ENCODE measurements around the gene MR1.
"Not testable (repeated sequence)": the region's sequence is repeated elsewhere in the genome, so short reads cannot be mapped to it uniquely, and the experiment has no call there.

Gene MR1

DNA sequence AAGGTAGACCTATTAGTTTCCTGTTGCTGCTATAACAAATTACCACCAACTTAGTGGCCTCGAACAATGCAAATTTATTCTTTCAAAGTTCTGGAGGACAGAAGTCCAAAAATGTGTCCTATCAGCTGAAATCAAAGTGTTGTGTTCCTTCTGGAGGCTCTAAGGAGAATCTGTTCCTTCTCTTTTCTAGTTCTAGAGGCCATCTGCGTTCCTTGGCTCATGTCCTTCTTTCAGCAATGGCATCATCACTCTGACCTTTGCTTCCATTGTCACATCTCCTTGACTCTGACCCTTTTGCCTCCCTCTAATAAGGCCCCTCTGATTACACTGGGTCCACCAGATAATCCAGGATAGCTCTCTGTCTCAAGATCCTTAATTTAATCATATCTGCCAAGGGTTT lies 1.2 kb upstream of the MR1 start:
- DNase-seq: no peak

DNA sequence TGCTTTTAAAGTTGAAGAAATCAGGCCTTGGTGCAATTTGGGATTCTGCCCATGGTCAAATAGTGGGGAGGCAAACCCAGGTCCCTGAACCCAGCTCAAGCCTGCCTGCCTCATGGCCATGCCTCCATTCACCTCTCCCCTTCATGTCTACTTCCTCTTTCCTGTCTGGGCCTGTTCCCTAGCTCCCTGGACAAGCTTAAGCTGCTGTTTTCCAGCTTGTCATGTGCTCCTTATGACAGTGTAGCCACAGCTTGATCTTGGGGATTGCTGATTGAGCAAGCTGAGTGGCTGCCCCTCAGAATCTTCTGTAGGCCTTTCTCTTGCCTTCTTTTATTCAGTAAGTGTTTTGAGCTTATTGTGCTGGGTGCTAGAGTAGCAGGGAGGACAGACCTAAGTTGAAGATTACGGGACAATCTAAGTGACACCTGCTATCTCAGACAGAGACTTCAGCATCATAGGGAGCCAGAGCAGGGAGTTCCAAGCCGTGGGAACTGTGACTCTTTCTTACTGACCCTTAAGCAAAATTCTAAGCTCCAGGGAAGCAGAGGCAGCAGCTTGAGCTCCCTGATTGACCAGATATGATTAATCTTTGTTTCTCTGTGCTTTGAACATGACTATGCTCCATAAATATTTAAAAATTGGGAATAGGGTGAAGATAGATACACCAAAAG lies 520 bp upstream of the MR1 start:
- no peak for DNase-seq

DNA sequence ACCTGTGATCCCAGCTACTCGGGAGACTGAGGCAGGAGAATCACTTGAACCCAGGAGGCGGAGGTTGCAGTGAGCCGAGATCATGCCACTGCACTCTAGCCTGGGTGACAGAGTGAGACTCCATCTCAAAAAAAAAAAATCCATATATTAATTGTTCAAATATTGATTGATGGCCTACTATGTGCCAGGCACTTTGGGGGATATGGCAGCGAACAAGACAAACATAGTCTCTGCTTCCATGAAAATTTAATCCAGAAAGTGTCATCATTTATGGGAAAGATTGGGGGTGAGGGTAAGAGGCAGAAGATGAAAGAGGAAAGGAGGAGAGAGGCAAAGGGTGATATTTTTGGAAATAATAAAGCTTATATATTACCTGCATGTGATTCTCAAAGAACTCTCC lies 1.4 kb downstream of the MR1 start:
- DNase-seq: not testable (repeated sequence)

DNA sequence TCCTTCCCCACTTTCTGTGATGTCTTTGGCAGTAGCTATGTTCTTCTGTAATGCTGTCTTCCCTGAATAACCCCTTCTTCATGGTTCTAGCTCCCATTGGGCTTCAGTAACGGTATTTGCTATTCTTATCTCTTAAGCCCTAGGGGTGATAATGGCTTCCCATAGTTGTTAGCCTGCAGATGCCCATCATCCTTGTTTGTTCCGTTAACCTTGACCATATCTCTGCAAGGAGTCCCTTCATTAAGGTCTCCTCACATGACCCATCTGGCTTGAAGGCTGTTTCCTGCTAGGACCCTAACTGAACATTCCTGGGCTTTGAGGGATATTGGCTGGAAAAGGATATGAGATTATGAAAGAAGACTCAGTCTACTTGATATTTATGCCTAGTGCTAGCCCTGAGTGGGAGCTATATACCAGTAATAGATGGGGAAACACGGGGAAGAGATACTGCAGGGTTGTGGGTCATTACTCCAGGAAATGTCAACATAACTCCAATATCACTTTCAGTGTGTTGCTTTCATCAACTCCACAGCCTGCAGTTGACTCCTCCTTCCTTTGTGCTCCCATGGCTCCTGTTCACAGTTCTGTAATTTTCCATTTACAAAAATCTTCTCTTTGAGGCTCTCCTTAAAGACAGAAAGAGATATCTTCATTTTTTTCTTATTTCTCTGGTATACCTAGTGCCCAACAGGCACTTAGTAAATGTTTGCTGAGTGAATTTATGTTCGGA lies 2.5 kb downstream of the MR1 start:
- no peak for DNase-seq

DNA sequence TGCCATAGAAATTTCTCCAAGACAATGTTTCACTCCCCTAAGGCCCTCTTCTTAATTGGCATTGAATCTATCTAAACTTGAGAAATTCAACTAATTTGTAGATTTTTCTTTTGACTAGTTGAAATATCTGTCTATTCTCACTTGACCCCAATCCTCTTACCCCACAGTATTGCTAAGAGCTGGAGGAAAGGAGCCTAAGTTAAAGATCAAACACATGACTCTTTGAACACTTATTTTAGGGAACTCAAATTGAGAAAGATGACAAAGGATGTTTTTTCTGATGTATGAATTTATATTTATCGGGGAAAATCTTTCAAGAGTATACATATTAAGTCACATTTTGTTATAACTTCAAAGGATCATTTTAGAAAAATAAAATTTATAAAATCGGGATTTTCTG lies 3.6 kb downstream of the MR1 start:
- DNase-seq: no peak

DNA sequence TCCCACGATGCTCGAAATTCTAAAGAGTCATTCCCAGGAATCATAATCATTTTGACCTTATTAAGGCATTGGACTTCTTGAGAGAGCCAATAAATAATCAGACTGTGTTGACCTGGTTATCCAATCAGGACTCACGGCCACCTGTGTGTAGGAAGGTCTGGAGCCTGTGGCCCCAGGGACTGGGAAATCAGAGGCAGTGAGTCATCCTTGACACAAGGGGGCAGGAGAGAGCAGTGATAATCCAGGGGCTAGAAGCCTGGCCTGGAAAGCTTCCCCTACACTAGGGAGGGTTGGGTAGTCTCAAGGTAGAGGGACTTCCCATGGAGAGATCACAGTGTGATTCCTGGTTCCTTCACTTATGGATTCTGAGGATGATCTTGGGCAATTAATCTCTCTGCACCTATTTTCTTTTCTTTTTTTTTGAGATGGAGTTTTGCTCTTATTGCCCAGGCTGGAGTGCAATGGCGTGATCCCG lies 4.7 kb downstream of the MR1 start:
- no peak for DNase-seq

DNA sequence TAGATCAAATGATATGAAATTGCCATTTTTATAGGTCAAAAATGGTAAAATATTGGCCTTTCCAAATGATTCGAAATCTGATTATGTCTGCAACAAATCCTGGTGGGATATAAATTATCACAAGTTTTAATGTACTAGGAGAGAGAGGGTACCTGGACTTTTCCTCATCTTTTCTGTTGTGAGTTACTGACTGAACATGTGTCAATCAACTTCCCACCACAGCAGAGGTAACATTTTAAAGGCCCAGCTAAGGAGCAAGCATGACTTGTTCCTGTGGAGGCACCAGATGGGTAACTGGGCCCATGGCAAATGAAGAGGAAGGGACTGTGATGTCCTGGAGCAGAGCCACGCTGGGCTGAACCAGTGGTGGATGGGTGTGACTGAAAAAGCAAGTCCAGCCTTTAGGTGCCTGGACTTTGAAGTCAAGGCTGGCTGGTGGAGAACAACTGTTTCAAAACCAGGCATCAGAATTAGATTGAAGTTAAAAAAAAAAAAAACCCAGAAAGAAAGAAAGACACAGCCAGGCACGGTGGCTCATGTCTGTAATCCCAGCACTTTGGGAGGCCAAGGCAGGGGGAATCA lies 6.6 kb downstream of the MR1 start:
- no peak for DNase-seq

DNA sequence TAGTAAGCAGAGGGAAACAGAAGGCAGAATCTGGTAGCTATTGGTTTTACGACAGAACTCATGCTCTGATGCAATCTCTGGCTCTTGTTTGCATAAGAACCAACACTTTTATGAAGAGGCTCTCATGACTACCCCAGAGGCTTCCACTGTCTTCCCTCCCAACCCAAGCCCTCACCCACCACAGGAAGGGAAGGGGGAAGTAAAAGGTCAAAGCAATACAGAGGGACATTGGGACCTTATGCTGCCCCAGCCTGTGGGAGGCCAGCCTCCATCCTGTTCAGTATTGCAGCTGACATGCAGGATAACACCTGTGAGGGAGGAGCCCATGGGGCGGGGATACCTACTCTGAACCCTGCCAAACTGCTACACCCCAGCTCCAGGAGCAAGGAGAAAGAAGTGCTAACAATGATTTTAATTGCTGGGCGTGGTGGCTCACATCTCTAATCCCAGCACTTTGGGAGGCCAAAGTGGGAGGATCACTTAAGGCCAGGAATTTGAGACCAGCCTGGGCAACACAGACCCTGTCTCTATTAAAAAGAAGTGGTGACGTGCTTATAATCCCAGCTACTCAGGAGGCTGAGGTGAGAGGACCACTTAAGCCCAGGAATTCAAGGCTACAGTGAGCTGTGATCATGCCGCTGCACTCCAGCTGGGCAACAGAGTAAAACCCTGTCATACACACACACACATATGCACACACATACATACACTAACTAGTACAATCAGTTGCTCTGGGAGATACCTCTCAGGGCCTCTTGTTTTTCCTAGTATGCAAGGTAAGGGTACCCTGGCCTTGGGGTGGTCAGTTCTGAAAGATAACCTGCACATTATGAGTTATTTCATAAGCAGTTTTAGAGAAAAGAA lies 9.5 kb downstream of the MR1 start:
- DNase-seq: no peak

DNA sequence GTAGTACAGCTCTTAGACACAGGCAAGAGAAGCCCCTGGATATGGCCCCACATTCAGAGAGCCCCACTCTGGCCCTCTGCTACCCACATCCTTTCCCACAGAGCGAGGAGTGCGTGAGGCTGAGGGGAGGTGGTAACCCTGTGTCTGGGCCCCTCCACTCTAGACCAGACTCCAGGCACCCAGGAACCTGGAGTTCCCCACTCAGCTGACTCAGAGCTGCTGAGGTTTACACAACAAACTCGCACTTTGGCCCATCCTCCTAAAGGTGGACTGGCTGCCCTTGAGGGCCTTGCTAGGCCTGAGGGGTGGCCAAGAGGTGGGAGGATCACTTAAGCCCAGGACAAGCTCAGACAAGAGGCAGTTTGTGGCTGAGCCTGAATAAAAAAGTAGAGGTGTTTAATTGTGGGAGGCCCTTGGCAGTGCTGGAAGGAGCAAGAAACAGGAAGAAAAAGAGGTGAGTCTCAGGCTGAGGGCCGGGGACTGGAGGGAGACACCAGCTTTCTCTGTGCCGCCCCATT lies 10.7 kb downstream of the MR1 start:
- DNase-seq: no peak

DNA sequence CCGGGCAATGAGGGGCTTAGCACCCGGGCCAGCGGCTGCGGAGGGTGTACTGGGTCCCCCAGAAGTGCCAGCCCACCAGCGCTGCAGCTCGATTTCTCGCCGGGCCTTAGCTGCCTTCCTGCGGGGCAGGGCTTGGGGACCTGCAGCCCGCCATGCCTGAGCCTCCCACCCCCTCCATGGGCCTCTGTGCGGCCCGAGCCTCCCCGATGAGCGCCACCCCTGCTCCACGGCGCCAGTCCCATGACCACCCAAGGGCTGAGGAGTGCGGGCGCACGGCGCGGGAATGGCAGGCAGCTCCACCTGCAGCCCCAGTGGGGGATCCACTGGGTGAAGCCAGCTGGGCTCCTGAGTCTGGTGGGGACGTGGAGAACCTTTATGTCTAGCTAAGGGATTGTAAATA lies 12.2 kb downstream of the MR1 start:
- not testable (repeated sequence) for DNase-seq

DNA sequence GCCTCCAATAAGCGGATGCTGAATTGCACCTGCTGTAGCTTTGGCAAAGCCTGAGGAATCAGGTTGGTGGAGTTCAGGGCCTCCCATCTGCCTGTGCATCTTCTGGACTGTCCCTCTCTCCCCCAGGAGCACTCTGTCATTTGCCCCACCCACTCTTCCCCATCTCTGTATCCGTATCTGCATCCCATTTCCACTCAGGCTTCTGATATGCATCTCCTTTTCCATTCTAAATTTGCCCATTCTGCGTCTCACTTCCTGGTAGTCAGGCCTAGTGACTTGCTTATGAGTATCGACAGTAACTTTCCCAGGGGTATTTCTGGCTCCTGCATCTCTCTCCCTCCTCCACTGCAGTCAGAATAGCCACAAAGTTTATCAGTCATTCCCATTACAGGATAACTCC lies 15.6 kb downstream of the MR1 start:
- DNase-seq: no peak

DNA sequence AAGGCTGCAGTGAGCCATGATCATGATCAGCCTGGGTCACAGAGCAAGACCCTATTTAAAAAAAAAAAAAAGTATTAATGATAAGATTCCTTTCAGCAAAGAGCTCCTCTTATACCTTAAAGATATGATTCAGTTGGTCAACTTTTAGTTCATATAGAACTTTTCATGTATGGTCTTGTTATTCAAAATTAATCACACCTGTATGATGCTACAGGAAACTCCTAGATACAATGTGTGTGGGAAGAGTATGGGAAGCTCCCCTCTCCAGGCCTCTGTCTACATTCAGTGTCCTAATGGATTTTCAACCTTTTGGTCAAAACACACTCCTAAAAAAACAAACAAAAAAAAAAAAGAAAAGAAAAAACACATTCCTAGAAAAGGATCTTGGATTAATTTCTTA lies 17.1 kb downstream of the MR1 start:
- DNase-seq: no peak

DNA sequence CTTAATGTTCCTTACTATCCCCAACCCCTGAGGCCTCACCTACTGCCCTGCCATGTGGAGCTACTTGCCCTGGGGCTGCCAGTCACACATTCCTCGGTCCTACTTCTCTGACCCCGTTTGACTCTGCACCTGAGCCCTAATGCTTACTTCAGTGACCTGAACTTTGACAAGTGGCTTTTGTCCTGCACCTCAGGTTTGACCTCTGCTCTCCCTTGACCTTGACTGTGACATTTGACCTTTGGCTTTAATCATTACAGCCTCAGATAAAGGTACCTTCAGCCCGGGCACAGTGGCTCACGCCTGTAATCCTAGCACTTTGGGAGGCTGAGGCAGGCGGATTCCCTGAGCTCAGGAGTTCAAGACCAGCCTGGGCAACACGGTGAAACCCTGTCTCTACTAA lies 22.8 kb downstream of the MR1 start:
- DNase-seq: no peak

DNA sequence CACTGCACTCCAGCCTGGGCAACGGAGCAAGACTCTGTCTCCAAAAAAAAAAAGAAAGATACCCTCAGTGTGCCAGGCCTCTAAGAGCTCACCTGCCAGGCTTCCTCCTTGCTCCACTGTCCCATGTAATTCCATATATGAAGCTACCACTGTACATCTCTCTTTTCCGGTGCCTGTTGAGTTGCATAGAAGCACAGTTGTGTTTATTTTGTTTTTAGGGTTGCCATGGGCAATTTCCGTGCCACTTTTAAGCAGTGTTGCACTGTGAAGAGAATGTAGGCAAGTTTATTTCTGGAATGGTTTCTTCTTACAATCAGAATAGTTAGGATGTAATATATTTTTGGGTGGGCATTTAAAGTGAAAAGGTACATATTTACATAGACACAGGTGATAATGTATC lies 23.3 kb downstream of the MR1 start:
- no peak for DNase-seq

DNA sequence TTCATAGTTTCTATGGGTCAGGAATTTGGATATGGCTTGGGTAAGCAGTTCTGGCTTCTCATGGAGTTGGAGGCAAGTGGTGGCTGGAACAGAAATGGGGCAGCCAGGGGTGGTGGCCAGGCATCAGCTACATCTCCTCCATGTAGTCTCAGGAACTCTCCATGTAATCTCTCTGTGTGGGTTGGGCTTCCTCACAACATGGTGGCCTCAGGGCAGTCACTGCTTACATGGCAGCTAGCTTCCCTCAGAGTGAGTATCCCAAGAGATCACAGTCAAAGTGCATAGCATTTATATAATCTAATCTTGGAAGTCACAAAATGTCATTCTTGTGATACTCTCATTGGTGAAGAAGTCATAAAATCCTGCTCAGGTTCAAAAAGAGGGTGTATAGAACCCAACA lies 25.7 kb downstream of the MR1 start:
- DNase-seq: no peak

DNA sequence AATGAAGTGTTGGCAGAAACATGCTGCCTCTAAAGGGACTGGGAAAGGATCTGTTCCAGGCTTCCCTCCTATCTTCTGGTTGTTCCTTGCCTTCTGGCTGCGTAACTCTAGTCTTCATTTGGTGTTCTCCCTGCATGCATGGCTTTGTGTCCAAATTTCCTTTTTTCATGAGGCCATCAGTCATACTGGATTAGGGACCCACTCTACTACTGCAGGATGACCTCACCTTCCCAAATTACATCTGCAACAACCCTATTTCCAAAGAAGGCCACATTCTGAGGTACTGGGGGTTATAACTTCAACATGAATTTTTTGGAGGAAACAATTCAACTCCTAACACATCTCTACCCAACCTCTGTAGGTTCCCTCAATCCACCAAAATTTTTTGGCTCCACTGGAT lies 26.3 kb downstream of the MR1 start:
- DNase-seq: no peak

DNA sequence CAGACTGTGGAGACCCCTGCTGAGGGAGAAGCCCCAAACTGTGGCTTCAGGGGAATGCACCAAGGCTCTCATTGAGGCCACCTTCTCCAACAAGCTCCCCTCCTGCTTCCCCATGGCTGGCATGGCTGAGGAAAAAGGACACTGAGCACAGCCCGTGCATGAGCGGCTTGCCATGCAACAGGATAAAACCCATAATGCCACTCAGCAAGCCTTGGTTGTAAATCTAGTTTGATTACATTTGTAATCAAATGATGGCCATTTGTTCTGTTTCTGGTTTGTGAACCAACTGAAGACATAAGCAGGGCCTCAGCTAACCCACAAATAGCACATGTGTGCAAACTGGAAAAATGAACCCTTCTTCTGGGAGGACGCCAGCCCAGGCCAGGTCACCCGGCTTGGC lies 27.2 kb downstream of the MR1 start:
- not testable (repeated sequence) for DNase-seq

DNA sequence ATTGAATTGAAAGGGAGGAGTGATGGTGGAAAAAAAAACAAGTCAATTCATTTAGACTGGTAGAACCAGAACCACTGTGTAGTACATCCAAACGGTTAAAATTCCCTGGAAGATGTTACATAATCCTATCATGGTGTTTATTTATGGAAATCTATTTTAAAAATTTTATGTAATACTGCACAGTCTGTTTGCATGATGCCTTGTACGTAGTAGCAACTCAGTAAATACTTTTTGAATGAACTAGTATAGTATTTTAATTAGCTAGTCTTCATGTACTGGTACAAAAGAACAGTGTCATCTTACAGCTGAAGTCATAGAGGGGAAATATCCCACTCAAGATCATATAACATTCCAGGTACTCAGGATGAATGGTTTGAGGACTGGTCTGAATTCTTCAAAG lies 27.7 kb downstream of the MR1 start:
- DNase-seq: no peak

DNA sequence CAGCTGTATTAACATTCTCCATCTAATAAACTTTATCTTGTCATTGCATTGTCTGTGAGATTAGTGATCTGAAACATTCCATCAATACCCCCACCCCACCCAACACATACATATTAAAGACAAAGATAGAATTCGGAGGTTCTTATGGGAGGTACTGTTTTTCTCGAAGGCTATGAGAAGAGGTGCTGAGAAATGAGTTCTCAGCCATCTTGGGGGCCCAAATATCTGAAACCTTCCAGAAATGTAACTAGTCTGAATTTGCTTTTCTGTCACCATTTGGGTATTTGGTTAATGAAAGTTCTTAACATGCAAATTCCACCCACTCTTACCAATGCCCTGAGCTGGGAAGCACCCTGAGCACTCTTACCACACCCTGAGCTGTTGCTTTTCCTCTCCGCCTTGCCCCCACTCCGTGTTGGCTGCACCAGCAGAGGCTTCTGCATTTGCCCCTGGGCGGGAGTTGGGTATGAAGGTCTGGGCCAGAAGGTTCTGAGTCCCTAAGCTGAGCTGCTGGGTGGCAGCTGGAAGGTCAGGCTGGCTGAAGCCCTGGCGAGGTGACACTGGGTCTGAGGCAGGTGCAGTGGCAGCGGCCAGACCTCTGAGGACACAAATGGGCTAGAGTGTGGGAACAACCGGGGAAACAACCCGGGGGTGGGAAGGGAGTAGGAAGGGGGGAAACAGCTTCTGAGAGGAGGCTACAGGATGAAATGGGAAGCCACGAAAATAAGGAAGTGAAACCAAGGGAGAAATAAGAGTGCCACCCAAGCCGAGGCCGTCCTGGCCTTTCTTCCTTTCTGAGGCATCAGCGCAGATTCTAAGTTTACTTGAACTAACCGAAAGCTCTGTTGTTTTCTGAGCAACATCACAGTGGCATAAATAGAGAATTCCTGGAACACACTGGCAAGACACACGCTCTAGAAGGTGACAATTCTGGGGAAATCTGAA lies 28.4 kb downstream of the MR1 start:
- no peak for DNase-seq

DNA sequence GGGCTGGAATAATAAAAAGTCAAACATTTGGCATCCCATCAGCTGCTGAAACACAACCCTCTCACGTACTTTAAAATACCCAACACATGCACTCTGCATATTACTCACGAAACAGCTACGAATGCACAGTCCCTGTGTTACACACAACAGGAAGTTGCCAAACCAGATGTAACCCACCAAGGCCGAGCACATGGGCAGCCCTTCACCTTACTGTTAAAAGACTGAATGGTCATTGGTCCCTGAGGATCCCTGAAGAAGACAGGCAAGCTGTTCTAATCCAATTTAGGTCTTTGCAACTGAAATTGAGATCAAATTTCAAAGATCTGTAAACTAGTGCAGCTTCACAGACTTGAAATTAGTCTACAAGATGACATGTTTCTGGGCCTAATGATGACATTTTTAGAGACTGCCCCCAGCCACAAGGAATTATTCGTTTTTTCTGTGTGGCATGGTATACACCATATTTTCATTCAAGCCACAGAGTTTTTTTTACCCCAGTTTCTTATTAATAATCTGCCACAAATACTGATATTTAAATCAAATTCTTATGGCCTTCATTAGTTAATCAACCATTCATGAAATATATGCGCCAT lies 29.1 kb downstream of the MR1 start:
- no peak for DNase-seq

DNA sequence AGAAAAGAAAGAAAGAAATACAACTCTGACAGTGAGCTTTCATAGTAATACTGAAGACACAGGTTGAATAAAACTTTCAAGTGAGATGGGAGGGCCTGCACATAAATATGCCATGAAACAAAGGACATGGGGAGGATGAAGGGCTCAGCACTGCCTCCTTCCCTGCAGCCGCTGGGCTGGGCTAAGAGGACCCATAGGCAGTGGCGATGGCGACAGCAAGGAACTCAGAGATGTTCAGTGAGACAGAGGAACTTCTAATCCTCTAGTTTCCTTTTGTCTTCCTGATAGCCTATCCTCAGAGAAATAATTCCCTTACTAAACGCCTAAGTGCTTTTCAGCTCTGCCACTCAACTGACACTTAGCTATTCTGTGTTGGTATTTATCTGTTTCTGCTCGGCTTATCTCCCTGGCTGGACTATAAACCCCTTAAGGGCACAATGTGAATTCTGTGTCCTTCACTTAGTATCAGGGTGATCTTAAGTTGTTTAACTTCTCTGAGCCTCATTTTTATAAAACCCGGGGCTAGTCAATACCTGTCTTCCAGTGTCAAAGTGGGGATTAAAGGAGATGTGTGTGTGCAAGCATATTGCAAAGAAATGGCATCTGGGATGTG lies 30.3 kb downstream of the MR1 start:
- DNase-seq: no peak

Measured in left hindlimb (tissue), 1 donor.